HG03439 (cell line): ENCODE results near the gene ME3.

Experiments
- ATAC-seq: cut with Tn5 transposase; IDR thresholded peaks from one replicate; pipeline ENCODE4 v1.9.1; 2021; ENCODE audit warnings: mild to moderate bottlenecking, moderate library complexity; ENCODE audit not compliant: unreplicated experiment

The ME3 gene

GRCh38 chr11:86693518-86693917 is 21.1 kb upstream of the ME3 start:
- ATAC-seq: no peak

- ATAC-seq: no peak
Observed at GRCh38 chr11:86692746-86693145, 20.3 kb upstream of the ME3 start.

- ATAC-seq: no peak
Observed at GRCh38 chr11:86692317-86692716, 19.9 kb upstream of the ME3 start.

- peak; percentile 73 for ATAC-seq
Observed at GRCh38 chr11:86688398-86689179, 16.2 kb upstream of the ME3 start.

GRCh38 chr11:86687185-86687778 is 14.9 kb upstream of the ME3 start:
- ATAC-seq: no peak

GRCh38 chr11:86686531-86686930 is 14.1 kb upstream of the ME3 start:
- no peak for ATAC-seq

GRCh38 chr11:86681483-86681756 is 9.0 kb upstream of the ME3 start:
- no peak for ATAC-seq

GRCh38 chr11:86680716-86681482 is 8.5 kb upstream of the ME3 start:
- no peak for ATAC-seq

GRCh38 chr11:86678823-86679222 is 6.4 kb upstream of the ME3 start:
- no peak for ATAC-seq

- no peak for ATAC-seq
Observed at GRCh38 chr11:86678296-86678695, 5.9 kb upstream of the ME3 start.

- ATAC-seq: no peak
Observed at GRCh38 chr11:86676533-86677154, 4.2 kb upstream of the ME3 start.

GRCh38 chr11:86676010-86676409 is 3.6 kb upstream of the ME3 start:
- no peak for ATAC-seq

- ATAC-seq: no peak
Observed at GRCh38 chr11:86675017-86675416, 2.6 kb upstream of the ME3 start.

GRCh38 chr11:86673872-86674750 is 1.7 kb upstream of the ME3 start:
- ATAC-seq: no peak

GRCh38 chr11:86673055-86673843 is 833 bp upstream of the ME3 start:
- ATAC-seq: no peak

- ATAC-seq: peak; percentile 18
Observed at GRCh38 chr11:86671531-86672006, 847 bp downstream of the ME3 start.

- no peak for ATAC-seq
Observed at GRCh38 chr11:86670911-86671310, 1.5 kb downstream of the ME3 start.

GRCh38 chr11:86670181-86670580 is 2.2 kb downstream of the ME3 start:
- no peak for ATAC-seq

- ATAC-seq: no peak
Observed at GRCh38 chr11:86669424-86669823, 3.0 kb downstream of the ME3 start.

GRCh38 chr11:86668929-86669328 is 3.5 kb downstream of the ME3 start:
- no peak for ATAC-seq
